WTC11 (cell line): ENCODE data around the gene GGNBP2. TPM values are rescaled to one million over a fixed set of nuclear protein-coding genes. Genes with fewer than 3 reads are reported as not detected.
A peak's percentile ranks its signal among the peaks of the same experiment; 100 is the strongest.

Source experiments
- EMX1 ChIP-seq: fragments of 250-450 bp; sonication (Bioruptor Pico); IDR thresholded peaks from 2 replicates; pipeline ENCODE4 v1.8.0; 2021; ENCODE audit warnings: mild to moderate bottlenecking
- FOXK1 ChIP-seq: sonication (generic); formaldehyde crosslinking; IDR thresholded peaks from 2 replicates; pipeline ENCODE4 v1.8.0; 2022; ENCODE audit warnings: mild to moderate bottlenecking, moderate library complexity, missing genetic modification reagents
- FOXP1 ChIP-seq: sonication (generic); formaldehyde crosslinking; IDR thresholded peaks from 2 replicates; pipeline ENCODE4 v1.8.0; 2022; ENCODE audit warnings: missing genetic modification reagents, mild to moderate bottlenecking, moderate library complexity, borderline replicate concordance
- FOXP4 ChIP-seq: sonication (generic); formaldehyde crosslinking; IDR thresholded peaks from 2 replicates; pipeline ENCODE4 v1.8.0; 2022; ENCODE audit warnings: mild to moderate bottlenecking, missing genetic modification reagents
- IRF1 ChIP-seq: sonication (generic); formaldehyde crosslinking; IDR thresholded peaks from 2 replicates; pipeline ENCODE4 v1.8.0; 2023; ENCODE audit warnings: missing genetic modification reagents
- NR1H2 ChIP-seq: sonication (generic); formaldehyde crosslinking; IDR thresholded peaks from 2 replicates; pipeline ENCODE4 v1.9.0; 2021; ENCODE audit warnings: mild to moderate bottlenecking, moderate library complexity, missing genetic modification reagents
- NR2C2 ChIP-seq: sonication (generic); formaldehyde crosslinking; IDR thresholded peaks from 2 replicates; pipeline ENCODE4 v1.8.0; 2022; ENCODE audit warnings: mild to moderate bottlenecking, missing genetic modification reagents
- SOX15 ChIP-seq: fragments of 250-450 bp; sonication (Bioruptor Pico); IDR thresholded peaks from 2 replicates; pipeline ENCODE4 v1.9.0; 2021; ENCODE audit warnings: mild to moderate bottlenecking
- TEAD4 ChIP-seq: sonication (generic); formaldehyde crosslinking; IDR thresholded peaks from 2 replicates; pipeline ENCODE4 v1.8.0; 2022; ENCODE audit warnings: mild to moderate bottlenecking, missing genetic modification reagents
- ZNF121 ChIP-seq: sonication (generic); formaldehyde crosslinking; IDR thresholded peaks from 2 replicates; pipeline ENCODE4 v1.8.0; 2023; ENCODE audit warnings: missing genetic modification reagents
- ZNF138 ChIP-seq: sonication (generic); formaldehyde crosslinking; conservative IDR thresholded peaks from 2 replicates; pipeline ENCODE4 v1.8.1; 2022; ENCODE audit warnings: mild to moderate bottlenecking, moderate library complexity, missing genetic modification reagents
- ZNF219 ChIP-seq: sonication (generic); formaldehyde crosslinking; IDR thresholded peaks from 2 replicates; pipeline ENCODE4 v1.8.0; 2023; ENCODE audit warnings: missing genetic modification reagents, mild to moderate bottlenecking, borderline replicate concordance
- ZNF396 ChIP-seq: fragments of 250-450 bp; sonication (Bioruptor Pico); IDR thresholded peaks from 2 replicates; pipeline ENCODE4 v1.8.0; 2021; ENCODE audit warnings: mild to moderate bottlenecking, moderate library complexity, borderline replicate concordance
- total RNA-seq: library from RNA; stranded (reverse); gene quantifications from 3 replicates; pipeline ENCODE4 v1.2.3, GENCODE V29; 2021
- TF ChIP-seq, protein P1 (sequence below): sonication (generic); formaldehyde crosslinking; IDR thresholded peaks from 2 replicates; pipeline ENCODE4 v1.8.1; 2022; ENCODE audit warnings: mild to moderate bottlenecking, missing genetic modification reagents, moderate library complexity, borderline replicate concordance
- TF ChIP-seq, protein P2 (sequence below): sonication (generic); formaldehyde crosslinking; IDR thresholded peaks from 2 replicates; pipeline ENCODE4 v1.8.0; 2023; ENCODE audit warnings: missing genetic modification reagents, mild to moderate bottlenecking, borderline replicate concordance
- TF ChIP-seq, protein P3 (sequence below): fragments of 250-450 bp; sonication (Bioruptor Pico); IDR thresholded peaks from 2 replicates; pipeline ENCODE4 v2.1.2; 2022; ENCODE audit warnings: mild to moderate bottlenecking, moderate library complexity
- TF ChIP-seq, protein P4 (sequence below): sonication (generic); formaldehyde crosslinking; IDR thresholded peaks from 2 replicates; pipeline ENCODE4 v1.8.1; 2022; ENCODE audit warnings: low read depth, mild to moderate bottlenecking, moderate library complexity, missing genetic modification reagents, borderline replicate concordance
- TF ChIP-seq, protein P5 (sequence below): sonication (generic); formaldehyde crosslinking; conservative IDR thresholded peaks from 2 replicates; pipeline ENCODE4 v1.8.1; 2023; ENCODE audit warnings: mild to moderate bottlenecking, low read depth, missing genetic modification reagents, moderate library complexity
- TF ChIP-seq, protein P6 (sequence below): sonication (generic); formaldehyde crosslinking; IDR thresholded peaks from 2 replicates; pipeline ENCODE4 v1.8.1; 2023; ENCODE audit warnings: mild to moderate bottlenecking, missing genetic modification reagents, moderate library complexity
- TF ChIP-seq, protein P7 (sequence below): fragments of 250-450 bp; sonication (Bioruptor Pico); IDR thresholded peaks from 2 replicates; pipeline ENCODE4 v1.8.0; 2021; ENCODE audit warnings: mild to moderate bottlenecking

Gene GGNBP2
- total RNA-seq, 1 experiment from 2014 or later, result 49.6 TPM

GRCh38 chr17:36545465-36546417, 1.0 kb downstream of the GGNBP2 start (continued):
- TF ChIP-seq, protein P1, sequence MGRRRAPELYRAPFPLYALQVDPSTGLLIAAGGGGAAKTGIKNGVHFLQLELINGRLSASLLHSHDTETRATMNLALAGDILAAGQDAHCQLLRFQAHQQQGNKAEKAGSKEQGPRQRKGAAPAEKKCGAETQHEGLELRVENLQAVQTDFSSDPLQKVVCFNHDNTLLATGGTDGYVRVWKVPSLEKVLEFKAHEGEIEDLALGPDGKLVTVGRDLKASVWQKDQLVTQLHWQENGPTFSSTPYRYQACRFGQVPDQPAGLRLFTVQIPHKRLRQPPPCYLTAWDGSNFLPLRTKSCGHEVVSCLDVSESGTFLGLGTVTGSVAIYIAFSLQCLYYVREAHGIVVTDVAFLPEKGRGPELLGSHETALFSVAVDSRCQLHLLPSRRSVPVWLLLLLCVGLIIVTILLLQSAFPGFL (CRISPR knock-in tag), result no peak
- TF ChIP-seq NR2C2 (CRISPR knock-in tag), result no peak
- no peak for TF ChIP-seq ZNF219 (CRISPR knock-in tag)
- TF ChIP-seq SOX15 (CRISPR knock-in tag), result no peak
- TF ChIP-seq ZNF138 (CRISPR knock-in tag), result no peak
- TF ChIP-seq, protein P2, sequence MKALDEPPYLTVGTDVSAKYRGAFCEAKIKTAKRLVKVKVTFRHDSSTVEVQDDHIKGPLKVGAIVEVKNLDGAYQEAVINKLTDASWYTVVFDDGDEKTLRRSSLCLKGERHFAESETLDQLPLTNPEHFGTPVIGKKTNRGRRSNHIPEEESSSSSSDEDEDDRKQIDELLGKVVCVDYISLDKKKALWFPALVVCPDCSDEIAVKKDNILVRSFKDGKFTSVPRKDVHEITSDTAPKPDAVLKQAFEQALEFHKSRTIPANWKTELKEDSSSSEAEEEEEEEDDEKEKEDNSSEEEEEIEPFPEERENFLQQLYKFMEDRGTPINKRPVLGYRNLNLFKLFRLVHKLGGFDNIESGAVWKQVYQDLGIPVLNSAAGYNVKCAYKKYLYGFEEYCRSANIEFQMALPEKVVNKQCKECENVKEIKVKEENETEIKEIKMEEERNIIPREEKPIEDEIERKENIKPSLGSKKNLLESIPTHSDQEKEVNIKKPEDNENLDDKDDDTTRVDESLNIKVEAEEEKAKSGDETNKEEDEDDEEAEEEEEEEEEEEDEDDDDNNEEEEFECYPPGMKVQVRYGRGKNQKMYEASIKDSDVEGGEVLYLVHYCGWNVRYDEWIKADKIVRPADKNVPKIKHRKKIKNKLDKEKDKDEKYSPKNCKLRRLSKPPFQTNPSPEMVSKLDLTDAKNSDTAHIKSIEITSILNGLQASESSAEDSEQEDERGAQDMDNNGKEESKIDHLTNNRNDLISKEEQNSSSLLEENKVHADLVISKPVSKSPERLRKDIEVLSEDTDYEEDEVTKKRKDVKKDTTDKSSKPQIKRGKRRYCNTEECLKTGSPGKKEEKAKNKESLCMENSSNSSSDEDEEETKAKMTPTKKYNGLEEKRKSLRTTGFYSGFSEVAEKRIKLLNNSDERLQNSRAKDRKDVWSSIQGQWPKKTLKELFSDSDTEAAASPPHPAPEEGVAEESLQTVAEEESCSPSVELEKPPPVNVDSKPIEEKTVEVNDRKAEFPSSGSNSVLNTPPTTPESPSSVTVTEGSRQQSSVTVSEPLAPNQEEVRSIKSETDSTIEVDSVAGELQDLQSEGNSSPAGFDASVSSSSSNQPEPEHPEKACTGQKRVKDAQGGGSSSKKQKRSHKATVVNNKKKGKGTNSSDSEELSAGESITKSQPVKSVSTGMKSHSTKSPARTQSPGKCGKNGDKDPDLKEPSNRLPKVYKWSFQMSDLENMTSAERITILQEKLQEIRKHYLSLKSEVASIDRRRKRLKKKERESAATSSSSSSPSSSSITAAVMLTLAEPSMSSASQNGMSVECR (CRISPR knock-in tag), result peak; percentile 23; the same call in 1 of the 2 replicates
- TF ChIP-seq, protein P3, sequence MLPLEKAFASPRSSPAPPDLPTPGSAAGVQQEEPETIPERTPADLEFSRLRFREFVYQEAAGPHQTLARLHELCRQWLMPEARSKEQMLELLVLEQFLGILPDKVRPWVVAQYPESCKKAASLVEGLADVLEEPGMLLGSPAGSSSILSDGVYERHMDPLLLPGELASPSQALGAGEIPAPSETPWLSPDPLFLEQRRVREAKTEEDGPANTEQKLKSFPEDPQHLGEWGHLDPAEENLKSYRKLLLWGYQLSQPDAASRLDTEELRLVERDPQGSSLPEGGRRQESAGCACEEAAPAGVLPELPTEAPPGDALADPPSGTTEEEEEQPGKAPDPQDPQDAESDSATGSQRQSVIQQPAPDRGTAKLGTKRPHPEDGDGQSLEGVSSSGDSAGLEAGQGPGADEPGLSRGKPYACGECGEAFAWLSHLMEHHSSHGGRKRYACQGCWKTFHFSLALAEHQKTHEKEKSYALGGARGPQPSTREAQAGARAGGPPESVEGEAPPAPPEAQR (CRISPR knock-in tag), result no peak
- no peak for TF ChIP-seq EMX1 (CRISPR knock-in tag)
- peak; percentile 83 for TF ChIP-seq FOXP4 (CRISPR knock-in tag)
- TF ChIP-seq FOXP1 (CRISPR knock-in tag), result no peak
- TF ChIP-seq TEAD4 (CRISPR knock-in tag), result no peak
- TF ChIP-seq, protein P4, sequence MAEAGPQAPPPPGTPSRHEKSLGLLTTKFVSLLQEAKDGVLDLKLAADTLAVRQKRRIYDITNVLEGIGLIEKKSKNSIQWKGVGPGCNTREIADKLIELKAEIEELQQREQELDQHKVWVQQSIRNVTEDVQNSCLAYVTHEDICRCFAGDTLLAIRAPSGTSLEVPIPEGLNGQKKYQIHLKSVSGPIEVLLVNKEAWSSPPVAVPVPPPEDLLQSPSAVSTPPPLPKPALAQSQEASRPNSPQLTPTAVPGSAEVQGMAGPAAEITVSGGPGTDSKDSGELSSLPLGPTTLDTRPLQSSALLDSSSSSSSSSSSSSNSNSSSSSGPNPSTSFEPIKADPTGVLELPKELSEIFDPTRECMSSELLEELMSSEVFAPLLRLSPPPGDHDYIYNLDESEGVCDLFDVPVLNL, result no peak
- TF ChIP-seq IRF1 (CRISPR knock-in tag), result peak; percentile 73; the same call in 1 of the 2 replicates
- TF ChIP-seq, protein P5, sequence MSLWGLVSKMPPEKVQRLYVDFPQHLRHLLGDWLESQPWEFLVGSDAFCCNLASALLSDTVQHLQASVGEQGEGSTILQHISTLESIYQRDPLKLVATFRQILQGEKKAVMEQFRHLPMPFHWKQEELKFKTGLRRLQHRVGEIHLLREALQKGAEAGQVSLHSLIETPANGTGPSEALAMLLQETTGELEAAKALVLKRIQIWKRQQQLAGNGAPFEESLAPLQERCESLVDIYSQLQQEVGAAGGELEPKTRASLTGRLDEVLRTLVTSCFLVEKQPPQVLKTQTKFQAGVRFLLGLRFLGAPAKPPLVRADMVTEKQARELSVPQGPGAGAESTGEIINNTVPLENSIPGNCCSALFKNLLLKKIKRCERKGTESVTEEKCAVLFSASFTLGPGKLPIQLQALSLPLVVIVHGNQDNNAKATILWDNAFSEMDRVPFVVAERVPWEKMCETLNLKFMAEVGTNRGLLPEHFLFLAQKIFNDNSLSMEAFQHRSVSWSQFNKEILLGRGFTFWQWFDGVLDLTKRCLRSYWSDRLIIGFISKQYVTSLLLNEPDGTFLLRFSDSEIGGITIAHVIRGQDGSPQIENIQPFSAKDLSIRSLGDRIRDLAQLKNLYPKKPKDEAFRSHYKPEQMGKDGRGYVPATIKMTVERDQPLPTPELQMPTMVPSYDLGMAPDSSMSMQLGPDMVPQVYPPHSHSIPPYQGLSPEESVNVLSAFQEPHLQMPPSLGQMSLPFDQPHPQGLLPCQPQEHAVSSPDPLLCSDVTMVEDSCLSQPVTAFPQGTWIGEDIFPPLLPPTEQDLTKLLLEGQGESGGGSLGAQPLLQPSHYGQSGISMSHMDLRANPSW (CRISPR knock-in tag), result no peak
- TF ChIP-seq ZNF121, result no peak
- TF ChIP-seq, protein P6, sequence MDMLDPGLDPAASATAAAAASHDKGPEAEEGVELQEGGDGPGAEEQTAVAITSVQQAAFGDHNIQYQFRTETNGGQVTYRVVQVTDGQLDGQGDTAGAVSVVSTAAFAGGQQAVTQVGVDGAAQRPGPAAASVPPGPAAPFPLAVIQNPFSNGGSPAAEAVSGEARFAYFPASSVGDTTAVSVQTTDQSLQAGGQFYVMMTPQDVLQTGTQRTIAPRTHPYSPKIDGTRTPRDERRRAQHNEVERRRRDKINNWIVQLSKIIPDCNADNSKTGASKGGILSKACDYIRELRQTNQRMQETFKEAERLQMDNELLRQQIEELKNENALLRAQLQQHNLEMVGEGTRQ (CRISPR knock-in tag), result no peak
- TF ChIP-seq ZNF396 (CRISPR knock-in tag), result no peak
- peak; percentile 89 for TF ChIP-seq FOXK1 (CRISPR knock-in tag)
- TF ChIP-seq, protein P7, sequence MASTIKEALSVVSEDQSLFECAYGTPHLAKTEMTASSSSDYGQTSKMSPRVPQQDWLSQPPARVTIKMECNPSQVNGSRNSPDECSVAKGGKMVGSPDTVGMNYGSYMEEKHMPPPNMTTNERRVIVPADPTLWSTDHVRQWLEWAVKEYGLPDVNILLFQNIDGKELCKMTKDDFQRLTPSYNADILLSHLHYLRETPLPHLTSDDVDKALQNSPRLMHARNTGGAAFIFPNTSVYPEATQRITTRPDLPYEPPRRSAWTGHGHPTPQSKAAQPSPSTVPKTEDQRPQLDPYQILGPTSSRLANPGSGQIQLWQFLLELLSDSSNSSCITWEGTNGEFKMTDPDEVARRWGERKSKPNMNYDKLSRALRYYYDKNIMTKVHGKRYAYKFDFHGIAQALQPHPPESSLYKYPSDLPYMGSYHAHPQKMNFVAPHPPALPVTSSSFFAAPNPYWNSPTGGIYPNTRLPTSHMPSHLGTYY (CRISPR knock-in tag), result no peak
- TF ChIP-seq NR1H2, result no peak
